NCI-H2029 (cell line): ENCODE measurements around the gene SRRM5.
"Not testable (repeated sequence)": the region's sequence is repeated elsewhere in the genome, so short reads cannot be mapped to it uniquely, and the experiment has no call there.

Experiments used
- DNase-seq: peaks from one replicate; lab custom pipeline; 2025; lab: John Stamatoyannopoulos, UW

SRRM5 gene

GRCh38 chr19:43591904-43592772, 19.8 kb upstream of the SRRM5 start:
- DNase-seq, result no peak

DNA sequence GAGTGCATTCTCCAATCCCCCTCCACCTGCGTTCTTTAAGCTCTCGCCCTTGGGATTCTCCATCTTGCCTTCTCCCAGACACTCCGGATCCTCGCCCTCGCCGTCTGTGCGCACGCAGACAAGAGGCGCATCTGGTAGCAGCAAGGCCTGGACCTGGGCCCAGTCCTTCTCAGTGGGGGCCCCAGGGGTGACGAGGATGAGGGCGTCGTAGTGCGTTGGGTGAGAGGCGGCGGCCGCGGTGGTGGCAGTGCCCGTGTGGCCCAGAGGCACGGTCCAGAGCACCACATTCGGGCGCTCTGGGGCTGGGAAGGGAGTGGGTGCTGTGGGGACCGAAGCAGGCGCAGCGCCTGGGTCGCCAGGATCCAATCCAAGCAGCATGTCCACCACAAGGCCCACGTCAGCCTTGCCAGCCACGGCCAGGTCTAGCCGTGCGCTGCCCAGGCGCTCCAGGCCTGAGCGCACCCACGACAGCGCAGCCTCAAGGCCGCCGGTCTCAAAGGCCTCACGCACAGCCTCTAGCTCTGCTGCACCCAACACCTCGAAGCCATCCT, 19.0 kb upstream of the SRRM5 start:
- no peak for DNase-seq

DNA sequence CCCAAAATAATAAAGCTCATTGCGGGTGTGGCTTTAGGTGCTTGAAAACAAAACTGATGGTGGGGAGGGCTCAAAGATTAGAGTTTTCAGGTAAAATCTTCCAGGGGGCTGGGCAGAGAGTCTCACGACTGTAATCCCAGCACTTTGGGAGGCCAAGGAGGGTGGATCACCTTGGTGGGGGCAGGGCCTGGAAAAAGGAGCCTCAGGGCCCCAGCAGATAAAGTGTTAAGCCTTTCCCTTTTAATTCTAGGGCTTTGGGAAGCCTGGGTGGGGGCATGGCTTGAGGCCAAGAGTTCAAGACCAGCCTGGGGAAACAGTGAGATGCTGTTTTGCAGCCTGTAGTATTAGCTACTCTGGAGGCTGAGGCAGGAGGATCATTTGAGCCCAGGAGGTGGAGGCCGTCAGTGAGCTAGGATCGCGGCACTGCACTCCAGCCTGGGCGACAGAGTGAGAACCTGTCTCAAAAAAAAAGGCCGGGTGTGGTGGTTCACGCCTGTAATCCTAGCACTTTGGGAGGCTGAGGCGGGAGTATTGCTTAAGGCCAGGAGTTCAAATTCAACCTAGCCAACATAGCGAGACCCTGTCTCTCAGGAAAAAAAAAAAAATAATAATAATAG, 17.7 kb upstream of the SRRM5 start:
- DNase-seq, result no peak

GRCh38 chr19:43594710-43595604, 16.9 kb upstream of the SRRM5 start:
- peak; percentile 67 for DNase-seq

DNA sequence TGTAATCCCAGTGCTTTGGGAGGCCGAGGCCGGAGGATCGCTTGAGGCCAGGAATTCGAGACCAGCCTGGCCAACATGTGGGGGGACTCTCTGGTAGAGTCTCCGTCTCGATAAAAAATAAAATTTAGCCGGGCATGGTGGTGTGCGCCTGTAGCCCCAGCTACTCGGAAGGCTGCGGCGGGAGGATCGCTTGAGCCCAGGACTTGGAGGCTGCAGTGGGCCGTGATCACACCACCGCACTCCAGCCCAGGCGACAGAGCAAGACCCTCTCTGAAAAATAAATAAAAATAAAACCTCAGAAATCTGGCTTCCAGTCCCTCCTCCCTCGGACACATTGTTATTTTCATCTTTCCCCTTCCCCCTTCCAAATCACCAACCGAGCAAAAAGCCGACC, 16.3 kb upstream of the SRRM5 start:
- no peak for DNase-seq

DNA sequence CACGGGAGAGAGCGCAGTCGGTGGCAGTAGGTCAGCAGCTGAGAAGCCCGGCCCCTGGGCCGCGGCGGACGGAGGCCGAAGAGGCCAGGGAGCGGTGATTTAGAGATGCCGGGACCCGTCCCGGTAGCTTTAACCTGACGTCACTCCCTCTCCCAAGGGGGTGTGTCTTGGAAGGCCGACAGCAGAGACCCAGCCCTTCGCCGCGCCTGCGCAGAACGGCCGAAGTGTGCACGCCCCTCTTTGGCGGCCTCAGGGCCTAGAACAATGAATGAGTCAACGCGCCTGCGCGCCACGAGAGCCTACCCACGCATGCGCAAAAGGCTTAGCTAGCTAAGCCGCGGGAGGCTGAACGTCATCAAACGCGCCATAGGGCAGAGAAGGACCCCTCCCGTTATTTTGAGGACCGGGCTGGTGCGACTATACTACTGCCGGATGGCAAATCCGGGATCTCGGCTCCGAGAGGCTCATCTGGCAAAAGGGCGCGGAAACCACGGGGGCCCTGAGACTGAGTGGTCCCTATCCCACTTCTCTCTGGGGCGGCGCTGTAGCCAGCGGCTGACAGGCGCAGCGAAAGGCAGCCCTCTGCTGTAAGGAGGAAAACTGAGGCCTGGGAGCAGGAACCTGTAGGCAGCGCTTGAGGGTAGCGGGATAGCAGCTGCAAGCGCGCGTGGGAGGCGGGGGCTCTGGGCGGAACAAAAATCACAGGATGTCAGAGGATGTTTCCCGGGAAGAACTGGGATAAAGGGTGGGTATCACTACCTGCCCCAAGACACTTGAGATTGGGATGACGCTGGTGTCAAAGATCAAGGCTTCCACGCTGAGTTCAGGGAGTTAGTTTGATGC, 15.7 kb upstream of the SRRM5 start, which contains the start of the genes IRGQ and ZNF576:
TSS of gene IRGQ (minus strand) at position 136 of the 843 bp plus-strand sequence. CDS start 796 bp downstream, outside the sequence.
TSS of gene ZNF576 (plus strand) at position 597 of the 843 bp plus-strand sequence. CDS start 514 bp downstream, outside the sequence.
- peak; percentile 99 for DNase-seq

GRCh38 chr19:43596842-43597461, 14.9 kb upstream of the SRRM5 start:
- no peak for DNase-seq

- no peak for DNase-seq
Measured at GRCh38 chr19:43597876-43598275, 14.0 kb upstream of the SRRM5 start.

- no peak for DNase-seq
Measured at GRCh38 chr19:43598445-43599240, 13.2 kb upstream of the SRRM5 start.

DNA sequence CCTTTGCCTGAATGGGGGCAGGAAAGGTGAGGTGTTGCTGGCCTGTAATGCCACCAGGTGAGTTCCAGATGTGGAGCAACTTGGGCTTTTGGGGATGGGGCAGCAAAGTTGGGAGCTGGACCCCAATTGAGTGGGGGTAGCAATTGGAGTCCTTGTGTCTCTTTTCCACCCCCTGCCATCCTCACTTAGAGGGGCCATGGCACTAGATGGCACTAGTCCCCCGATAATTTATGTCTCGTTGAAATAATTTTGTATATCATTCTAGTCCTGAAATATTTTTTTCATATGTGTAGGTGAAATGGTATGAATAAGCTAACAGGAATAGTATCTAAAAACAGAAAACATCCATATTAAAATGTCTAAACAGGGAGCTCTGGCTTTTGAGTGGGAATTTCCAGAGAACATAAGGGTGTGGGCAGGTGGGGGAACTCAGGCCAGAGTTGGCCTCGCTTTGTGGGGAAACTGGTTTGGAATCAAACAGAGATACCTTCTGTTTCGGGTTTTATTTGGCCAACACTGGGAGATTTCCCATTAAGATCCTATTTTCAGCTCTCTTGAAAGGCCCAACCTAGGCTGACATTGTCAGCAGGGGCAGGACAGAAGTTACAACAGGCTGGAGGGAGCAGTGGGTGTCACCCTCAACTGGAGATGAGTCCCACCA, 12.1 kb upstream of the SRRM5 start:
- DNase-seq, result no peak

DNA sequence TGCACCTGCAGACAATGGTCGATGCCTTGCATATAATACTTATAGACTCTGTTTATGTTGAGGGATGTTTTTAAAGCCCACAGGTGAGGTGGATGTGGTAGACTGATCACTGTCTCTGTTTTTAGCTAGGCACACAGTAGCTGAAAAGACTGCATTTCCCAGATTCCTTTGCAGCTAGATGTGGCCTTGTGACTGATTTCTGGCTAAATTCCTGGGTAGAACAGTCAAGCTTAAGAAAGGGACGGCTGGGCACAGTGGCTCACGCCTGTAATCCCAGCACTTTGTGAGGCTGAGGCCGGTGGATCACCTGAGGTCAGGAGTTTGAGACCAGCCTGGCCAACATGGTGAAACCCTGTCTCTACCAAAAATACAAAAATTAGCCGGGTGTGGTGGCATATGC, 11.6 kb upstream of the SRRM5 start:
- DNase-seq, result not testable (repeated sequence)

DNA sequence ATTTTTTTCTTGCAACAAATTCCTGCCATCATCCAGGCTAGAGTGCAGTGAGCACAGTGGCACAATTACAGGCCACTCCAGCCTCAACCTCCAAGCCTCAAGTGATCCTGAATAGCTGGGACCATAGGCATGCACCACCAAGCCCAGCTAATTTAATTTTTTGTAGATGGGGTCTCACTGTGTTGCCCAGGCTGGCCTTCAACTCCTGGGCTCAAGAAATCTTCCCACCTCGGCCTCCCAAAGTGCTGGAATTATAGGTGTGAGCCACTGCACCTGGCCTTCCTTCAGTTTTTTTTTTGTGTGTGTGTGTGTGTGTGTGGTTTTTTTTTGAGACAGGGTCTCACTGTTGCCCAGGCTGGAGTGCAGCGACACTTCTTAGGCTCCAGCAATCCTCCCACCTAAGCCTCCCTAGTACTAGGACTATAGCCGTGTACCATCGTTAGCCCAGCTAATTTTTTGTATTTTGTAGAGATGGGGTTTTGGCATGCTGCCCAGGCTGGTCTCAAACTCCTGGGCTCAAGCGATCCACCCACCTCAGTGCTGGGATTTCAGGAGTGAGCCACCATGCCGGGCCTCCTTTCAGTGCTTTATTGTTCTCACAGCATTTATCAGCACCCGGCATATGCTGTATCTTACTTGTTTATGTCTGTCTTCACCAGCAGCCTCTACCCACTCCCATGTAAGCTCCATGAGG, 5.9 kb upstream of the SRRM5 start:
- no peak for DNase-seq

- DNase-seq, result no peak
Measured at GRCh38 chr19:43606569-43607229, 5.2 kb upstream of the SRRM5 start.

DNA sequence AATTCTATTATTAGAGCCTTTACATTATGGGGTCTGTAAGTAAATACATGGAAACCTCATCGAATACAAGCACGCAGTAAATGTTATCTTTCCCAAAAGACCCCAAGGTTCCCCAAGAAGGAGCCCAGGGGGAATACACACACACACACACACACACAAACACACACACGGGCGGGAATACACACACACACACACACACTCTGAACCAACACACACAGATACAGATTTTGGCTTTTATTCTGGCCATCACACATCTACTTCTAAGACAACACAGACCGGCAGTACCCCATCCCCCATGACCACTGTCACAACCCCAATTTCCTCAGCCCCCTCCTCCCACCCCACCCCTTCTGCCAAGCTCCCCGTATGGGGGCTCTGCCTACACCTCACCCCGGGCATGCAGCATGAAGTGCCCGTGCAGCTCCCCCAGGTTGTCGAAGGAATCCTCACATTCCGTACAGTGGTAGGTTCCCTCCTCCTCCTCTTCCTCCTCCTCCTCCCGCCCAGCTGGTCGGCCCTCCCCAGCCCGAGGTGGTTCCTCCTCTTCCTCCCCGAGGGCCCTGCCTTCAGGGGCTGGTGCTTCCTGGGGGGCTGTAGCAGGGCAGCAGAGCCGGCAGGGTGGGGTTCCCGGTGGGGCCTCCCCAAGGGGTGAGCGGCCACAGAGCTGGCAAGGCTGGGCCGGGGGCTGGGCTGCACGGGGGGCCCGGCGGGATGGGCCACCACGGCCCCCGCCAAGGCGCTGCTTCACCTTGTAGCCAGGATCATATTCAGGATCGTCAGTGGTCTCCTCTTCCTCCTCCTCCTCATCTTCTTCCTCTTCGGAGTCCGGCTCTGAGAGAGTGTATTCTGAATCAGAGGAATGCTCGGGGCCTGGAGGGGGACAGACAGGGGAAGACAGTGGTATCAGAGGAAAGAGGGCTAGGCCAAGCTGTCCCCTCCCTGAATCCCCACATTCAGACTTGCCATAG, 4.4 kb upstream of the SRRM5 start:
- no peak for DNase-seq

DNA sequence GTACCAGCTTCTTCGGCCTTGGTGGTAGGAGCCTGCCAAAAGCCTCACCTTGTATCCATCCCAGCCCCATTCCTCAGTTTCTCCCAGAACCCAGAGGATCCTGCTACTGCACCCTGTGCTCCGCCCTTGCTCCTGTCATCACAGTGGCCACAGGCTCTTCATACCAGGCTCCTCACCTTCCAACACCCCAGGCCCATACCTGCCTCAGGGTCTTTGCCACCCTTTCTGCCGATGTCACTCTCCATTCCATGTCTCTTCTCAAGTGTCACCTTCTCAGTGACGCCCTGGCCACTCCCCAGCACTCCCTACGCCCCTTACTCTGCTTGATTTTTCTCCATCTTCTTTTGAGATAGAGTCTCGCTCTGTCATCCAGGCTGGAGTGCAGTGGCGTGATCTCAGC, 2.0 kb upstream of the SRRM5 start:
- no peak for DNase-seq

DNA sequence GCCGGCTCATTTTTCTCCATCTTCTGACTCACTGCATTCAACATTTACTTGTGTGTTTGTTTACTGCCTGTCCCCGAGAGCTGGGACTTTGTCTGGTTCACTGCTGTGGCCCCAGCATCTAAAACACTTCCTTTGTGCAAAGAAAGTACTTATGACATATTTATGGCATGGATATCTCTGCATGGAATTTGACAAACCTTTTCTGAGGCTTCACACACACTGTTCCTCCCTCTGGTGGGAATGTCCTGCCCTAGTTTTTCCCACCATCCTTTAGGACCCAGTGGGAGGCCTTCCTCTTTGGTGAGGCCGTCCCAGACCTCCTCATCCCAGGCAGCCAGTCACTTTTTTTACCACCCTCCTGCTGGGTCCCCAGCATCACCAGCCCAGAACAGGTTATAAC, 1.4 kb upstream of the SRRM5 start:
- no peak for DNase-seq

GRCh38 chr19:43612374-43612773, 486 bp downstream of the SRRM5 start:
- no peak for DNase-seq
